Urinary bladder (tissue), 4 donors: ENCODE measurements around the gene CHST1. TPM values are rescaled to one million over a fixed set of nuclear protein-coding genes. Genes with fewer than 3 reads are reported as not detected.

Experiments used
- DNase-seq: peaks from one replicate; pipeline ENCODE4 v3.0.0-alpha.2; 2015; ENCODE audit errors: extremely low spot score
- H3K27ac ChIP-seq: one replicate; pipeline ENCODE4 v1.5.1; 2013; ENCODE audit warnings: low read depth, mild to moderate bottlenecking, moderate library complexity
- H3K36me3 ChIP-seq: one replicate; pipeline ENCODE4 v1.6.1; 2013; ENCODE audit warnings: mild to moderate bottlenecking, moderate library complexity; ENCODE audit not compliant: insufficient read depth
- H3K4me1 ChIP-seq: one replicate; pipeline ENCODE4 v1.6.1; 2013; ENCODE audit warnings: mild to moderate bottlenecking, moderate library complexity; ENCODE audit not compliant: insufficient read depth
- H3K4me3 ChIP-seq: one replicate; pipeline ENCODE4 v1.5.1; 2013; ENCODE audit warnings: low read depth, low read length
- WGBS: extraction: QIAGEN DNeasy Blood & Tissue Kit; methylation state at CpG from one replicate; pipeline ENCODE4 v1.1.7; 2013; 5-methylcytosine and 5-hydroxymethylcytosine counted together
- polyA plus RNA-seq: library from polyadenylated mRNA; stranded (reverse); fragments of 200-250 nt; gene quantifications from one replicate; pipeline ENCODE4 v1.2.3, GENCODE V29; 2013
- total RNA-seq: library from RNA; depleted of rRNA; stranded (reverse); fragments of >200 nt; gene quantifications from one replicate; pipeline ENCODE4 v1.2.3, GENCODE V29; 2014
- donor health status: healthy with polysubstance abuse.
- donor health status: healthy.

The CHST1 gene
- total and polyA plus RNA-seq, 2 donors: 2.7 to 4.2 TPM

GRCh38 chr11:45649544-45650165, 15.8 kb downstream of the CHST1 start:
- H3K4me3 ChIP-seq: no peak overlapping the region
- DNase-seq: no peak
- 91% methylated on average over 49 of the region's 49 CpGs for WGBS
- no peak overlapping the region for H3K27ac ChIP-seq
- H3K4me1 ChIP-seq: no peaks in the 10 kb centered on the region
- H3K36me3 ChIP-seq: no peaks in the 10 kb centered on the region

- H3K4me1 ChIP-seq: no peaks in the 10 kb centered on the region
- H3K27ac ChIP-seq: no peak overlapping the region
- 81% methylated on average over 9 of the region's 9 CpGs for WGBS
- no peak for DNase-seq
- H3K4me3 ChIP-seq: no peak overlapping the region
- H3K36me3 ChIP-seq: no peaks in the 10 kb centered on the region
Measured at GRCh38 chr11:45648931-45649330, 16.5 kb downstream of the CHST1 start.

- no peak for DNase-seq
- Histone ChIP-seq H3K4me3 (no peak overlapping the region), H3K36me3 (no peaks in the 10 kb centered on the region), H3K27ac (no peak overlapping the region), H3K4me1 (no peaks in the 10 kb centered on the region)
- WGBS: 26% methylated on average over 1 of the region's 1 CpG
Measured at GRCh38 chr11:45647786-45648185, 17.6 kb downstream of the CHST1 start.

GRCh38 chr11:45647329-45647728, 18.1 kb downstream of the CHST1 start:
- 84% methylated on average over 3 of the region's 3 CpGs for WGBS
- Histone ChIP-seq H3K27ac (no peak overlapping the region), H3K4me3 (no peak overlapping the region), H3K4me1 (no peaks in the 10 kb centered on the region), H3K36me3 (no peaks in the 10 kb centered on the region)
- no peak for DNase-seq

GRCh38 chr11:45646275-45646927, 19.0 kb downstream of the CHST1 start:
- no peak overlapping the region for H3K27ac ChIP-seq
- H3K4me3 ChIP-seq: no peak overlapping the region
- H3K4me1 ChIP-seq: no peaks in the 10 kb centered on the region
- H3K36me3 ChIP-seq: no peaks in the 10 kb centered on the region
- WGBS: 91% methylated on average over 1 of the region's 1 CpG
- DNase-seq: no peak

GRCh38 chr11:45644981-45645889, 20.2 kb downstream of the CHST1 start:
- Histone ChIP-seq H3K27ac (no peak overlapping the region), H3K4me1 (no peaks in the 10 kb centered on the region), H3K4me3 (no peak overlapping the region), H3K36me3 (no peaks in the 10 kb centered on the region)
- no peak for DNase-seq
- WGBS: 88% methylated on average over 10 of the region's 10 CpGs

GRCh38 chr11:45643598-45644260, 21.7 kb downstream of the CHST1 start:
- H3K4me1 ChIP-seq: no peaks in the 10 kb centered on the region
- no peak for DNase-seq
- WGBS: 50% methylated on average over 7 of the region's 7 CpGs
- no peaks in the 10 kb centered on the region for H3K36me3 ChIP-seq
- H3K4me3 ChIP-seq: no peak overlapping the region
- H3K27ac ChIP-seq: no peak overlapping the region

GRCh38 chr11:45641961-45642360, 23.5 kb downstream of the CHST1 start:
- no peak for DNase-seq
- Histone ChIP-seq H3K27ac (no peak overlapping the region), H3K4me1 (no peaks in the 10 kb centered on the region), H3K36me3 (no peaks in the 10 kb centered on the region), H3K4me3 (no peak overlapping the region)
- WGBS: 69% methylated on average over 2 of the region's 2 CpGs

- WGBS: 60% methylated on average over 2 of the region's 2 CpGs
- no peaks in the 10 kb centered on the region for H3K4me1 ChIP-seq
- H3K4me3 ChIP-seq: no peak overlapping the region
- no peaks in the 10 kb centered on the region for H3K36me3 ChIP-seq
- no peak overlapping the region for H3K27ac ChIP-seq
- DNase-seq: no peak
Measured at GRCh38 chr11:45638051-45638450, 27.4 kb downstream of the CHST1 start.

GRCh38 chr11:45635907-45636306, 29.5 kb downstream of the CHST1 start:
- 92% methylated on average over 1 of the region's 1 CpG for WGBS
- no peaks in the 10 kb centered on the region for H3K36me3 ChIP-seq
- H3K4me1 ChIP-seq: no peaks in the 10 kb centered on the region
- no peak overlapping the region for H3K4me3 ChIP-seq
- no peak overlapping the region for H3K27ac ChIP-seq
- DNase-seq: no peak

GRCh38 chr11:45625611-45626010, 39.8 kb downstream of the CHST1 start:
- DNase-seq: no peak
- H3K4me3 ChIP-seq: no peak overlapping the region
- WGBS: 87% methylated on average over 6 of the region's 6 CpGs
- no peaks in the 10 kb centered on the region for H3K36me3 ChIP-seq
- no peak overlapping the region for H3K27ac ChIP-seq
- no peaks in the 10 kb centered on the region for H3K4me1 ChIP-seq

GRCh38 chr11:45624095-45624494, 41.3 kb downstream of the CHST1 start:
- 79% methylated on average over 2 of the region's 2 CpGs for WGBS
- no peak for DNase-seq
- H3K27ac ChIP-seq: no peak overlapping the region
- no peaks in the 10 kb centered on the region for H3K36me3 ChIP-seq
- no peaks in the 10 kb centered on the region for H3K4me1 ChIP-seq
- no peak overlapping the region for H3K4me3 ChIP-seq

- 62% methylated on average over 2 of the region's 2 CpGs for WGBS
- Histone ChIP-seq H3K4me1 (no peaks in the 10 kb centered on the region), H3K4me3 (no peak overlapping the region), H3K27ac (no peak overlapping the region), H3K36me3 (no peaks in the 10 kb centered on the region)
- no peak for DNase-seq
Measured at GRCh38 chr11:45622861-45623260, 42.6 kb downstream of the CHST1 start.
